Caco-2 (cell line): Measurements from ENCODE around the gene TXNRD2. TPM values are rescaled to one million over a fixed set of nuclear protein-coding genes. Genes with fewer than 3 reads are reported as not detected.

ENCODE experiments used
- BruUV-seq: library from RNA; stranded (reverse); fragments of 400-500 nt; replicated peaks from 2 replicates; lab custom pipeline; 2021; lab: Mats Ljungman, UMichigan
- CTCF ChIA-PET: fragments of 300-600 bp; sonication (Branson Sonifier 250); formaldehyde crosslinking; loops from one replicate; lab custom pipeline; 2022; ENCODE audit warnings: antibody characterized with exemption; lab: Charles Lee
- POLR2A ChIA-PET: fragments of 300-600 bp; sonication (Branson Sonifier 250); formaldehyde crosslinking; loops from one replicate; lab custom pipeline; 2022; ENCODE audit warnings: antibody characterized with exemption; lab: Charles Lee
- DNase-seq, 2 experiments: peaks; one replicate each; pipeline versions ENCODE4 v3.0.0 to v3.0.0-alpha.2; 2020 to 2022
- H3K27me3 ChIP-seq: replicated peaks from 2 replicates; pipeline ENCODE4 v1.6.0; 2011; ENCODE audit warnings: low read length; ENCODE audit not compliant: control insufficient read depth, insufficient read depth
- H3K36me3 ChIP-seq: 2 replicates; pipeline ENCODE4 v1.5.1; 2011; ENCODE audit warnings: low read length; ENCODE audit not compliant: control insufficient read depth, insufficient read depth
- H3K4me1 ChIP-seq: fragments of 250-450 bp; sonication (Bioruptor Pico); 2 replicates; pipeline ENCODE4 v1.5.1; 2020; ENCODE audit warnings: mild to moderate bottlenecking
- H3K4me3 ChIP-seq: 2 replicates; pipeline ENCODE4 v1.5.1; 2011; ENCODE audit warnings: low read depth, mild to moderate bottlenecking, control low read depth, low read length
- H3K9me3 ChIP-seq: fragments of 250-450 bp; sonication (Bioruptor Pico); 2 replicates; pipeline ENCODE4 v1.5.1; 2020; ENCODE audit warnings: mild to moderate bottlenecking, moderate library complexity
- H3K27ac Mint-ChIP-seq: one replicate; pipeline ENCODE4 v1.8.0; 2022; ENCODE audit warnings: mixed read lengths; ENCODE audit not compliant: unreplicated experiment
- H3K27me3 Mint-ChIP-seq: one replicate; pipeline ENCODE4 v1.8.0; 2022; ENCODE audit warnings: mixed read lengths; ENCODE audit not compliant: insufficient read depth, unreplicated experiment
- H3K36me3 Mint-ChIP-seq: one replicate; pipeline ENCODE4 v1.8.0; 2022; ENCODE audit warnings: mild to moderate bottlenecking, mixed read lengths; ENCODE audit not compliant: insufficient read depth, unreplicated experiment
- H3K4me1 Mint-ChIP-seq: one replicate; pipeline ENCODE4 v1.8.0; 2022; ENCODE audit warnings: low read depth, mixed read lengths; ENCODE audit not compliant: unreplicated experiment
- H3K4me3 Mint-ChIP-seq: one replicate; pipeline ENCODE4 v1.8.0; 2022; ENCODE audit warnings: mild to moderate bottlenecking, moderate library complexity, mixed read lengths; ENCODE audit not compliant: unreplicated experiment
- H3K9me3 Mint-ChIP-seq: one replicate; pipeline ENCODE4 v1.8.0; 2022; ENCODE audit warnings: mixed read lengths; ENCODE audit not compliant: unreplicated experiment
- intact Hi-C: fragments of 100-400 bp; cut with micrococcal nuclease; formaldehyde crosslinking; loops from one replicate; pipeline ENCODE4 v1.10.0; 2022; ENCODE audit not compliant: unreplicated experiment
- total RNA-seq: library from RNA; stranded (reverse); gene quantifications from 2 replicates; pipeline ENCODE4 v1.2.3, GENCODE V29; 2022
- TF ChIP-seq, protein P1 (sequence below), 2 experiments: fragments of 200-600 bp in 1 of 2; IDR thresholded peaks; 1 replicate in 1 of 2; 2 replicates in 1 of 2; pipeline versions ENCODE4 v1.5.1 to v1.8.0; 2011 to 2022; ENCODE audit warnings: antibody characterized with exemption in 1 of 2, control low read depth in 1 of 2, inconsistent platforms in 1 of 2, low read depth in 1 of 2, low read length in 1 of 2, mild to moderate bottlenecking in 1 of 2, moderate library complexity in 1 of 2; ENCODE audit not compliant: insufficient read depth in 1 of 2, severe bottlenecking in 1 of 2, unreplicated experiment in 1 of 2

Gene TXNRD2
- total RNA-seq, 1 experiment from 2014 or later, result 44.8 TPM

DNA sequence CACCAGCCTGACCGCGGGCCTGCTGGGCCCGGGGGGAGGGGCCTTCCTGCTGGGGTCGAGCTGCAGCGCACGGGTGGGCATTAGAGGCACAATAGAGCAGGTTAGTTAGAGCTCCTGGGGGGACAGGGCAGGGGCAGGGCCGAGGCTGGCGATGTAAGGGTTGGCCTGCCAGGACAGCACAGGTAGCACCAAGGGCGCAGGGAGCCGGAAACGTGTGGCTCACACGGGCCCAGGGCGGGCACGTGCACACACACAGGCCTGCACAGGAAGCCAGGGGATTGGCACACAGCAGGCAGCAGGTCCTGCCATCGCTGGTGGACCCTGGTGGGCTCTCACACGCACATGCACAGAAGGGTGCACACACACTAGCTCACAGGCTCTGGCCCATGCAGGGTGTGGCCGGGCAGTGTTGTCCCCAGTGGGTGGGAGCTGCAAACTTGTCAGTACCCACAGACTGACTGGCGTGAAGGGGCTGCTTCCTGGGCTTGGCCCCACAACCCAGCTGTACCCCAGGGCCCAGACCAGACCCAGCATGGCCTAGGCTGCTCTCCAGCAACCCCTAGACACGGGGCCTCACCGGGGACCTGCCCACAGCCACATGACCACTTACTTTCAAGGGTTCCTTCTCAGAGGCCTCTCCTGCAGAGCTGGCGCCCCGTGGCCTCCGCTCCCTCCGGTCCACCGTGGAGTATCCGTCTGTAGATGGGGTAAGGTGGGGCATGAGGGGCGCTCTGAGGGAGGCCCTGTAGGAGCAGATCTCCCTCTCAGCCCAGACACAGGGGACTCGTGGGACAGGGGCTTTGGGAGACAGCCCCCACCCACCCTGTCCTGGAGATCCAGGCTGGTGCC is 29.9 kb upstream of the TXNRD2 start:
- intact Hi-C loops, result loop anchor here (2.0 kb wide), 1 partner anchor 45 kb away; the partner anchor contains the start of gene ARVCF
- Histone ChIP-seq H3K27me3 (no peaks in the 10 kb centered on the region), H3K4me1 (peaks cover 6% of the 10 kb centered on the region; the same call in 1 of the 2 replicates), H3K4me3 (no peak overlapping the region), H3K36me3 (peaks cover 2% of the 10 kb centered on the region), H3K9me3 (no peaks in the 10 kb centered on the region)
- TF ChIP-seq, protein P1, sequence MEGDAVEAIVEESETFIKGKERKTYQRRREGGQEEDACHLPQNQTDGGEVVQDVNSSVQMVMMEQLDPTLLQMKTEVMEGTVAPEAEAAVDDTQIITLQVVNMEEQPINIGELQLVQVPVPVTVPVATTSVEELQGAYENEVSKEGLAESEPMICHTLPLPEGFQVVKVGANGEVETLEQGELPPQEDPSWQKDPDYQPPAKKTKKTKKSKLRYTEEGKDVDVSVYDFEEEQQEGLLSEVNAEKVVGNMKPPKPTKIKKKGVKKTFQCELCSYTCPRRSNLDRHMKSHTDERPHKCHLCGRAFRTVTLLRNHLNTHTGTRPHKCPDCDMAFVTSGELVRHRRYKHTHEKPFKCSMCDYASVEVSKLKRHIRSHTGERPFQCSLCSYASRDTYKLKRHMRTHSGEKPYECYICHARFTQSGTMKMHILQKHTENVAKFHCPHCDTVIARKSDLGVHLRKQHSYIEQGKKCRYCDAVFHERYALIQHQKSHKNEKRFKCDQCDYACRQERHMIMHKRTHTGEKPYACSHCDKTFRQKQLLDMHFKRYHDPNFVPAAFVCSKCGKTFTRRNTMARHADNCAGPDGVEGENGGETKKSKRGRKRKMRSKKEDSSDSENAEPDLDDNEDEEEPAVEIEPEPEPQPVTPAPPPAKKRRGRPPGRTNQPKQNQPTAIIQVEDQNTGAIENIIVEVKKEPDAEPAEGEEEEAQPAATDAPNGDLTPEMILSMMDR (IDR thresholded peaks at IDR 0.05; ENCODE audit: insufficient read depth in 1 of 2, low read depth in 1 of 2, low read length in 1 of 2, severe bottlenecking in 1 of 2, unreplicated experiment in 1 of 2), result no peak
- peaks cover 28% of the 10 kb centered on the region for H3K36me3 Mint-ChIP-seq
- peaks cover 13% of the 10 kb centered on the region for H3K4me1 Mint-ChIP-seq
- no peak overlapping the region for H3K27ac Mint-ChIP-seq
- ChIA-PET CTCF (interaction anchor here (0.7 to 2.3 kb wide), 6 partner anchors 12 to 149 kb away, joined by 3 to 17 read pairs (median 4); no protein-coding TSS in a partner anchor), POLR2A (no interaction called here)
- no peak overlapping the region for H3K4me3 Mint-ChIP-seq
- H3K9me3 Mint-ChIP-seq, result no peaks in the 10 kb centered on the region
- no peaks in the 10 kb centered on the region for H3K27me3 Mint-ChIP-seq
- DNase-seq, result no peak
- no TSS peak for BruUV-seq

- TF ChIP-seq, protein P1 (IDR thresholded peaks at IDR 0.05; ENCODE audit: insufficient read depth in 1 of 2, low read depth in 1 of 2, low read length in 1 of 2, severe bottlenecking in 1 of 2, unreplicated experiment in 1 of 2), result peak; percentile 93 to 95
- H3K27ac Mint-ChIP-seq, result peak overlapping the region; percentile 35
- no peaks in the 10 kb centered on the region for H3K27me3 Mint-ChIP-seq
- intact Hi-C loops, result loop anchor here (2.0 kb wide), 1 partner anchor 46 kb away; the partner anchor contains the start of gene ARVCF
- peaks cover 36% of the 10 kb centered on the region for H3K36me3 Mint-ChIP-seq
- peaks cover 2% of the 10 kb centered on the region for H3K36me3 ChIP-seq
- ChIA-PET CTCF (interaction anchor here (0.6 to 2.3 kb wide), 7 partner anchors 12 to 149 kb away, joined by 3 to 17 read pairs (median 3); no protein-coding TSS in a partner anchor), POLR2A (no interaction called here)
- BruUV-seq, result no TSS peak
- H3K4me3 ChIP-seq, result no peak overlapping the region
- DNase-seq, result peak; percentile 67 to 83
- no peaks in the 10 kb centered on the region for H3K27me3 ChIP-seq
- H3K9me3 Mint-ChIP-seq, result no peaks in the 10 kb centered on the region
- H3K9me3 ChIP-seq, result no peaks in the 10 kb centered on the region
- peaks cover 13% of the 10 kb centered on the region for H3K4me1 Mint-ChIP-seq
- peaks cover 6% of the 10 kb centered on the region; the same call in 1 of the 2 replicates for H3K4me1 ChIP-seq
- H3K4me3 Mint-ChIP-seq, result no peak overlapping the region
Measured at GRCh38 chr22:19970479-19971275, 29.1 kb upstream of the TXNRD2 start.

GRCh38 chr22:19970031-19970478 is 28.4 kb upstream of the TXNRD2 start:
- H3K4me1 ChIP-seq, result peaks cover 6% of the 10 kb centered on the region; the same call in 1 of the 2 replicates
- Mint-ChIP-seq H3K4me1 (peaks cover 13% of the 10 kb centered on the region), H3K27me3 (no peaks in the 10 kb centered on the region), H3K36me3 (peaks cover 36% of the 10 kb centered on the region), H3K27ac (no peak overlapping the region), H3K9me3 (no peaks in the 10 kb centered on the region), H3K4me3 (no peak overlapping the region)
- no peaks in the 10 kb centered on the region for H3K27me3 ChIP-seq
- BruUV-seq, result no TSS peak
- POLR2A ChIA-PET, result no interaction called here
- CTCF ChIA-PET, result interaction anchor here (1.5 to 2.3 kb wide), 3 partner anchors 11 to 43 kb away, joined by 4 to 17 read pairs (median 7); no protein-coding TSS in a partner anchor
- H3K36me3 ChIP-seq, result peaks cover 2% of the 10 kb centered on the region
- H3K9me3 ChIP-seq, result no peaks in the 10 kb centered on the region
- no peak overlapping the region for H3K4me3 ChIP-seq
- intact Hi-C loops, result loop anchor here (2.0 kb wide), 1 partner anchor 47 kb away; the partner anchor contains the start of gene ARVCF
- no peak for DNase-seq
- TF ChIP-seq, protein P1 (IDR thresholded peaks at IDR 0.05; ENCODE audit: insufficient read depth in 1 of 2, low read depth in 1 of 2, low read length in 1 of 2, severe bottlenecking in 1 of 2, unreplicated experiment in 1 of 2), result no peak
